MCF 10A (cell line): ENCODE results near the gene RIPOR1. TPM values are rescaled to one million over a fixed set of nuclear protein-coding genes. Genes with fewer than 3 reads are reported as not detected.

Experiments used
- total RNA-seq: library from RNA; stranded (reverse); gene quantifications from 2 replicates; pipeline ENCODE4 v1.2.3, GENCODE V29; 2022

Gene RIPOR1
- total RNA-seq, 1 experiment from 2014 or later: 43.2 TPM

Other genes with a start within 250 kb of the RIPOR1 start
- 30.4 and 32.7 TPM in 2 replicates for gene PLEKHG4, start 249.3 kb upstream of the RIPOR1 start, total RNA-seq
- gene KCTD19, start 202.1 kb upstream of the RIPOR1 start, total RNA-seq: not detected in 2 replicates
- not detected in 2 replicates for gene LRRC36, start 202.0 kb upstream of the RIPOR1 start, total RNA-seq
- gene TPPP3, start 135.3 kb upstream of the RIPOR1 start, total RNA-seq: not detected in 2 replicates
- 5.9 and 7.6 TPM in 2 replicates for gene ZDHHC1, start 112.4 kb upstream of the RIPOR1 start, total RNA-seq
- gene HSD11B2, start 97.7 kb upstream of the RIPOR1 start, total RNA-seq: 0.42 and 0.86 TPM in 2 replicates
- 50.5 and 50.7 TPM in 2 replicates for gene ATP6V0D1, start 47.7 kb upstream of the RIPOR1 start, total RNA-seq
- gene AGRP, start 45.3 kb upstream of the RIPOR1 start, total RNA-seq: not detected in 2 replicates
- gene CTCF, start 33.7 kb downstream of the RIPOR1 start, total RNA-seq: 29.7 and 40.6 TPM in 2 replicates
- gene CARMIL2, start 116.3 kb downstream of the RIPOR1 start, total RNA-seq: 1.6 and 1.9 TPM in 2 replicates
- gene ACD, start 131.4 kb downstream of the RIPOR1 start, total RNA-seq: 26.1 and 33.6 TPM in 2 replicates
- gene PARD6A, start 132.1 kb downstream of the RIPOR1 start, total RNA-seq: 3.2 and 4.5 TPM in 2 replicates
- 12.8 and 14.5 TPM in 2 replicates for gene ENKD1, start 137.9 kb downstream of the RIPOR1 start, total RNA-seq
- gene C16orf86, start 138.0 kb downstream of the RIPOR1 start, total RNA-seq: 0.54 and 0.65 TPM in 2 replicates
- 14.8 and 19.0 TPM in 2 replicates for gene GFOD2, start 190.5 kb downstream of the RIPOR1 start, total RNA-seq